ENCODE results near the gene GRIN3B.

The GRIN3B gene

GRCh38 chr19:1026783-1027649 is 26.8 kb downstream of the GRIN3B start:
- TF ChIP-seq, protein P1, sequence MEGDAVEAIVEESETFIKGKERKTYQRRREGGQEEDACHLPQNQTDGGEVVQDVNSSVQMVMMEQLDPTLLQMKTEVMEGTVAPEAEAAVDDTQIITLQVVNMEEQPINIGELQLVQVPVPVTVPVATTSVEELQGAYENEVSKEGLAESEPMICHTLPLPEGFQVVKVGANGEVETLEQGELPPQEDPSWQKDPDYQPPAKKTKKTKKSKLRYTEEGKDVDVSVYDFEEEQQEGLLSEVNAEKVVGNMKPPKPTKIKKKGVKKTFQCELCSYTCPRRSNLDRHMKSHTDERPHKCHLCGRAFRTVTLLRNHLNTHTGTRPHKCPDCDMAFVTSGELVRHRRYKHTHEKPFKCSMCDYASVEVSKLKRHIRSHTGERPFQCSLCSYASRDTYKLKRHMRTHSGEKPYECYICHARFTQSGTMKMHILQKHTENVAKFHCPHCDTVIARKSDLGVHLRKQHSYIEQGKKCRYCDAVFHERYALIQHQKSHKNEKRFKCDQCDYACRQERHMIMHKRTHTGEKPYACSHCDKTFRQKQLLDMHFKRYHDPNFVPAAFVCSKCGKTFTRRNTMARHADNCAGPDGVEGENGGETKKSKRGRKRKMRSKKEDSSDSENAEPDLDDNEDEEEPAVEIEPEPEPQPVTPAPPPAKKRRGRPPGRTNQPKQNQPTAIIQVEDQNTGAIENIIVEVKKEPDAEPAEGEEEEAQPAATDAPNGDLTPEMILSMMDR (IDR thresholded peaks at IDR 0.05), result no peak

- TF ChIP-seq, protein P1 (IDR thresholded peaks at IDR 0.05), result no peak
These were observed 27.4 kb downstream of the GRIN3B start for GRCh38 chr19:1027650-1028061.

DNA sequence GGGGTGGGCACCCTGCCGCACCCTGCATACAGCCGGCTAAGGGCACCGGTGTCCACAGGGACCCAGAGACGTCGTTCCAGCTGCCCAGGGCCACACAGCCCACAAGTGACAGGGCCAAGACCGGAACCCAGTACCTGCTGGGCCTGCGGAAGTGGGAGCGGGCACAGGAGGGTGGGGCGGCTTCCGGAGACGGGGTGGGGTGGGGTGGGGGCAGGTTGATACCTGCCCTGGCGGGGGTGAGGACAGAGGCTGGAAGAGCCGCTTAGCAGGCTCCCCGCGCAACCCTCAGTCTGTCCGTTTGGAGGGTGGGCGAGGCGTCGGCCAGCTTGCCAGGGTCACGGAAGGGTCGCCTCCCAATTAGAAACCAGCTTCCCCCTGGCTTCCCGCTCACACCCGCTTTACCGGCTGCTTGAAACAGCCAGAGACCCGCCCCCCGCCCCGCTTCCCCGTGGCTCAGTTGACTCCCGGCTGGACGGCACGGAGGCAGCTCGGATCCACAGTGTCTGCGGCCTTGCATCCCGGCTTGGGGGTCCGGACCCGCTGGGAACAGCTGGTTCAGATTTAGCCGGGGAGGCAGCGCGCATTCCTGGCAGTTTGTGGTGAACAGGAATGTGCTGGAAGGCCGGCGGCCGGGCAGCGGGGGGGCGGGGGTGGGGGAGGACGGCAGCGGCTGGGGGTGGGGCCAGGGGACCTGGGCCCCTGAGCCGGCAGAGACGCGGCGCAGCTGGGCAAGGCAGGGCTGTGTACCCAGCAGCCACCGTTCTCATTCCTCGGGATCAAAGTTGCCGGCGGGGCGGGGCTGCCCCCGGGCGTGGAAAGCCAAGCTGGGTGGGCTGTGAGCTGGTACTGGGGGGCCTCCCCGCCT is 28.1 kb downstream of the GRIN3B start:
- TF ChIP-seq, protein P1 (IDR thresholded peaks at IDR 0.05), result no peak

GRCh38 chr19:1032264-1032867 is 32.1 kb downstream of the GRIN3B start:
- TF ChIP-seq, protein P1 (IDR thresholded peaks at IDR 0.05), result no peak

DNA sequence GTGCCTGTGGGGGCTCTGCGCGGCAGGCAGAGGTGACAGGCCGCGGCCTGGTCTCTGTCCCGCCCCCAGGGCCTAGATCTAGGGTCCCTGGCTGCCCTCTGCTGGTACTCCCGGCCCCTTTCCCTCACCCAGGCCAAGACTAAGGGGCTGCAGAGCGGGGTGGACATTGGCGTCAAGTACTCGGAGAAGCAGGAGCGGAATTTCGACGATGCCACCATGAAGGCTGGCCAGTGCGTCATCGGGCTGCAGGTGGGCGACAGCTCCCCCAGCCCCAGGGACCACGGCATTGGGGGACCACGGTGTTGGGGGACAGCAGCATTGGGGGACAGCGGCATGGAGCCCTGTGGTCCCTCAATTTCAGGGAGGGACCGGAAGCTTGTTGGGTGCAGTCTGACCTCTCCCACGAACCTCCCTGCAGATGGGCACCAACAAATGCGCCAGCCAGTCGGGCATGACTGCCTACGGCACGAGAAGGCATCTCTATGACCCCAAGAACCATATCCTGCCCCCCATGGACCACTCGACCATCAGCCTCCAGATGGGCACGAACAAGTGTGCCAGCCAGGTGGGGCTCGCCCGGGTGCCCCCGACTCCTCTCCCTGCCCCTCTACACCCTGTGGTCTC is 35.9 kb downstream of the GRIN3B start:
- TF ChIP-seq, protein P1 (IDR thresholded peaks at IDR 0.05), result no peak

DNA sequence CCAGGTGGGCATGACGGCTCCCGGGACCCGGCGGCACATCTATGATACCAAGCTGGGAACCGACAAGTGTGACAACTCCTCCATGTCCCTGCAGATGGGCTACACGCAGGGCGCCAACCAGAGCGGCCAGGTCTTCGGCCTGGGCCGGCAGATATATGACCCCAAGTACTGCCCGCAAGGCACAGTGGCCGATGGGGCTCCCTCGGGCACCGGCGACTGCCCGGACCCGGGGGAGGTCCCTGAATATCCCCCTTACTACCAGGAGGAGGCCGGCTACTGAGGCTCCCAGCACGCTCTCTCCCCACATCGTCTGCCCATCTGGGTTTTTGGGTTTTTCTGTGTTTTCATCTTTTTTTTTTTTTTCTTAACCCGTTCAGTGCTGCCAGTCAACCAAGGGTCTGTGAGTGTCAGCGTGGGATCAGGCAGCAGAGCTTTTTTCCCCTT is 37.4 kb downstream of the GRIN3B start:
- TF ChIP-seq, protein P1 (IDR thresholded peaks at IDR 0.05), result no peak

Measured in LNCAP (cell line).